Brain pericyte (primary cell): ENCODE results near the gene SLITRK4.

ENCODE experiments used
- DNase-seq: peaks from one replicate; pipeline ENCODE4 v3.0.0-alpha.2; 2012; ENCODE audit warnings: low read depth, low spot score

The SLITRK4 gene

DNA sequence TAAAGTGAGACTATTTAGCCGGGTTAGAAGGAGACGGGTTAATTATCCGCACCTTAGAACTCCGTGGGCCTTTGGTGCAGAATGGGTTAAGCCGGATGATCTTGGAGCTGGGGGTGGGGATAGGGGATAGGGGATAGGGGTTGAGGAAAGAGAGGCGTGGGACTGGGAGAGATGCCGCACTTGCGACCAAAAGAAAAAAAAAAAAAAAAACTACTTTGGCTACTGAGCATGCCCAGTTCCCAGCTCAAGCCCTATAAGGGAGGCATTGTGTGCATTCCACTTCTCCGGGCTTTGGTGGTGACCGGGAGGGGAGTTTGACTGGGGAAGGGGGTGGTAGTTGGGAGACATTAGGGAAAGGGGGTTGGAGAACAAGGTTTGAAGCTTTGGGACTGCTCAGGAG lies at the start of gene SLITRK4:
SLITRK4 (minus strand) TSS at position 187 of the 400 bp plus-strand sequence. CDS start 4,993 bp downstream, outside the sequence.
- DNase-seq: no peak

- no peak for DNase-seq
Measured at GRCh38 chrX:143683486-143683885, 47.6 kb upstream of the SLITRK4 start.

- no peak for DNase-seq
Measured at GRCh38 chrX:143674926-143675325, 39.0 kb upstream of the SLITRK4 start.

- DNase-seq: no peak
Measured at GRCh38 chrX:143669395-143669794, 33.5 kb upstream of the SLITRK4 start.

GRCh38 chrX:143664302-143664701 lies 28.4 kb upstream of the SLITRK4 start:
- no peak for DNase-seq

DNA sequence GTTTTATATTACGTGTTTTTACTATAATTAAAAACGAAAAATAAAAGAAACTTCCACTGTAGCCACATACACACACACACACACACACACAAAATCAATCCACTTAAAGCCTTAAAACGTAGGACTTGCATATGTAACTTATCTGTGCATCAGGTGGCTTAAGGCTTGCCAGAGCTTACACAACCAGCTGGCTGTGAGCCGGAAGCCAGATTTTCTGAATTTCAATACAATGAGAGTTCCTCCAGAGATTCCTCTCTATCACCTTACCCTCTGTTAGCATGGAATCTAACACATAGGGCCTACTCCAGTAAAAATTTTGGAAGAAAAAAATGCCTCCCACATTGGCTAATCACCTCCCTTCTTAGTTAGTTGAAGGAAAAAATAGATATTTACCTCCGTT lies 27.9 kb upstream of the SLITRK4 start:
- DNase-seq: no peak

- DNase-seq: no peak
Measured at GRCh38 chrX:143661286-143661685, 25.4 kb upstream of the SLITRK4 start.

DNA sequence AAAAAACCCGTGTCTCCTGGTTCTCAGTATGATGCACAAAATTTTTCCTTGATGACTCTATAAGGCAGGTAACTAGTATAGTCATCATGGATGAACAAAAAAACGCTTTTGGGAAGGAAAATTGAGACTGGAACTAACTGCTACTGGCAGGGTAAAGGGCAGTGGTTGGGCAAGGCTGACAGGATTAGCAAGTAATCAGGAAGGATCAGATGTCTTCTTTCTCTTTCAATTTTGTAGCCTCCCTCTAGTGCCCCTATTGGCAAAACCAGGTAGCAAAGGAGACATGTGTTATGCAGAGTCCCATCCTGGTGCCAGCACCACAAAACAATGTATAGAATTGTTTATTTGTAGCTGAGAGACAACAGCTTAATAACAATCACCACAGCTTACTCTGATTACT lies 12.8 kb upstream of the SLITRK4 start:
- no peak for DNase-seq

DNA sequence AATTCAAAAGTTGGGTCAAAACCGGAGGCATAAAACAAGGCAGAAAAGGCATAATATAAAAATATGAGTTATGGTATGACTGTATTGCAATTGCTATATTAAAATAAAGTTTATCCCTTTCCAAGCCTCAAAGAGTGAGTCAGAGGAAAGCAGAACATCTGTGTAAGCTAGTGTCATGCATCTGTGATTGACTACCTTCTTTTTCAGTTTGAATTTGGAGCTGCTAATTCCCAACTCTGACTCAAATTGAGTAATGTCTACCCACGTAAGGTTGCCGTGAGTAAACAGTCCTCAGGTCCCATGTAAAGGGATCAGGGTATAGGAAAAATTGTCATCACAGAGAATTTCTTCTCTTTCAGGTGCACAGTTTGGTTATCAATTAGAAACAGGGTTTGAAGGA lies 6.5 kb upstream of the SLITRK4 start:
- no peak for DNase-seq

DNA sequence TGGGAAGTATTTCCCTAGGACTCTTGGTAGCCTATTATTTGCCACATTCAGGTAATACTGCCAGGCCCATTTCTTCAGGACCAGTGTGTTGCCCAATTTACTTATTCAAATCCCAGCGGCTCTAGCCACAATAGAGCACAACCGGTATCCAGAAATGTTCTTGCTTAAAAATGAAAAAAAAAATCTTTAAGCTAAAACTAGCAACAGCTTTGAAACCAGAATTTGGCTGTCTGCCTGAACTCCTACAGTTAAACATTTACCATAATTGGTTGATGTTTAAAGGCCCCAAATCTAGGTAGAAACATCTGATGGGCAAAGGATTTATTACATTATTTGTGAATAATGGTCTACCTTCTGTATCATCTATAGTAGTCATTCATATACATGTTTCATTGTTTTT lies 930 bp upstream of the SLITRK4 start:
- no peak for DNase-seq

- no peak for DNase-seq
Measured at GRCh38 chrX:143634663-143635455, 1.0 kb downstream of the SLITRK4 start.

DNA sequence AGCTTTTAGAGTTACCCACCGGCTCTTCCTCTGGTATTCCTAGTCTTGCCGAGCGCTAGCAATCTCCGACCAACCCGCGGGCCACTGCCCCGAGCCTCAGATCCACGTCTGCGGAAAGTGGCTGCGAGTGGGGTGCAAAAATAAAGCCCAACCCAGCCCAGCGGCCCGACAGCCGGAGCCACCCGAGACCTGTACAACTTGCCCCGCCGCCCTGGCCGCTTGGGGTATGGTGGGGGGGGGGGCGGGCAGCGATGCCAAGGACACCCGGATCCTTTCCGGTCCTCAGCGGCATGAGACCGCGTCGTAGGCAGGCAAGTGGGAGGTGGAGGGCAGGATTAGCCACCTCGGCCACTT lies 1.6 kb downstream of the SLITRK4 start:
- DNase-seq: no peak

DNA sequence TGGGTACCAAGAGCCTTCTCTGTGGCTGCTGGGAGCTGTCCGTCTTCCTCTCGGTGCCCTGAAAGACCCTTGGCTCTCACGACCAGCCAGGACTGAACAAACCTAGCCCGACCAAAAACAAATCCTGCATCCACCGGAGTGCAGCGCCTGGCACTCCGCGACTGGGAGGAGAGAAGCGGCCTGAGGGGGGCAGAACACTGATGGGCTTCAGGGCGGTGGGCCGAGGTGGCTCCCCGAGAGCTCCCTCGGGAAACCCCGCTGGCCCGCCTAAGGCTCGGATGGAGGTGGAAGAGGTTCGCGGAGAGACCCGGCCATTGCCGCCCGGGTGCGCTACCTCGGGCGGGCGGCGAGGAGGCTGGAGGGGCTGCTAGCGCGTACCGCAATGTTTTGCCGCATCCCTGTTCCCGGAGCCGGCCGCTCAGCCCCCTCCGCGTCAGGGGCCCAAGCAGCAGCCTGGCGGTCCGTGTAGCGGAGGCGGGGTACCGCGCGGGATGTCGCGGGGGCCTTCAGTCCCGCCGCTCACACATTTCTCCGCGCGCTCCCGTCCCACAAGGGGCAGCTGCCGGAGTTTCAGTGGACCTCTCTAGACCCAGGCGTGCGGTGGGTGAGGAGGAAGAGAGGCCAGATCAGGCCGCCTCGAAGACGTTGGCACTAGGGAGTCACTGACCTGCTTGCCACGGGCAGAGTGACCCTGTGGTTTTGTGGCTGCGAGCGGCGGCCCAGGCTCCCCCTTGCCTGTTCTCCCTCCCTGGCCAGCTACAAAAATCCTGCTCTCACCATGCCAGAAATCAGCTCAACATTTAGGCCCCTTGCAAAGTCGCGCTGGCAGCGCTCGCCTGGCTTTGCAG lies 2.2 kb downstream of the SLITRK4 start:
- no peak for DNase-seq

- DNase-seq: no peak
Measured at GRCh38 chrX:143632625-143633410, 3.1 kb downstream of the SLITRK4 start.

DNA sequence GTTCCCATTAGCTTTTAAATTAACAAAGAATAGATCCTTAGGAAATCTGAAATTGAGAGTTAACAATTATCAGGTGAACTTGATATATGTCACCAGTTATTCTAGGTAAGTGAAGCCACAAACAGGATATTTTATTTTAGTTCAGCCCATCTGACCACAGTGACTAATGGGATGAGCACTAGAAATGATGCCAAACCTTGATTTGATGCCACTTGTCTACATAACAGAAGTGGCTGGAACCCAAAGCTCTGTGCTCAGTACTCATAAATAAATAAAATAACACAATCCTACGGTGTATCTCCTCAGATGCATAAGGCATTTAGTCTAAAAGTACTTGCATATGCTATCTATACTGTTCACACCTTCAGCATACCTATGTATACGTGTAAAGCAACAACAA lies 12.2 kb downstream of the SLITRK4 start:
- DNase-seq: no peak

DNA sequence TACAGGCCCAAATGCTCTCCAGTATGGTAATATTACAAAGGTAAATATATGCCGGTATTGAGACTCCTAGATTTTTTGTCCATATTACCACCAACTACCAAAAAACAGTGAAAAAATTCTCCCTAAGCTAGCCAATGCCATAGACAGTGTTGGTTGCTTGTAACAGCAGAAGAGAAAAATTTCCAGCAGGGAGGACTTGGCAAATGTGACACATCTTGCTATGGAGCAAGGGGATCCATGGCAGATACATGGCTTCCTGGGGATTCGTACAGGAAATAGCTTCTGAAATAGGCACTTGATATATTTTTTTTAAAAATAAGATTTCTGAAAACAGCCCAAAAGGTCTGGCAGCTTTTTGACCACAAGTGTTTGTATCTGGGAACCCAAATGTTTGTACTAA lies 14.6 kb downstream of the SLITRK4 start:
- DNase-seq: no peak

- DNase-seq: no peak
Measured at GRCh38 chrX:143615851-143616250, 20.1 kb downstream of the SLITRK4 start.

- no peak for DNase-seq
Measured at GRCh38 chrX:143601809-143602208, 34.1 kb downstream of the SLITRK4 start.

GRCh38 chrX:143581240-143581639 lies 54.7 kb downstream of the SLITRK4 start:
- no peak for DNase-seq

- no peak for DNase-seq
Measured at GRCh38 chrX:143580266-143580665, 55.6 kb downstream of the SLITRK4 start.
